ENCODE data around the gene RIMBP2.

The RIMBP2 gene

GRCh38 chr12:130633771-130634170, 82.3 kb downstream of the RIMBP2 start:
- no peak for DNase-seq (ENCODE audit: low read depth in 2 of 2)

GRCh38 chr12:130632642-130633041, 83.5 kb downstream of the RIMBP2 start:
- DNase-seq (ENCODE audit: low read depth in 2 of 2) = no peak

- DNase-seq (ENCODE audit: low read depth in 2 of 2) = no peak
Measured at GRCh38 chr12:130628304-130628703, 87.8 kb downstream of the RIMBP2 start.

- DNase-seq (ENCODE audit: low read depth in 2 of 2) = no peak
Measured at GRCh38 chr12:130627175-130627574, 88.9 kb downstream of the RIMBP2 start.

- no peak for DNase-seq (ENCODE audit: low read depth in 2 of 2)
Measured at GRCh38 chr12:130626601-130627000, 89.5 kb downstream of the RIMBP2 start.

DNA sequence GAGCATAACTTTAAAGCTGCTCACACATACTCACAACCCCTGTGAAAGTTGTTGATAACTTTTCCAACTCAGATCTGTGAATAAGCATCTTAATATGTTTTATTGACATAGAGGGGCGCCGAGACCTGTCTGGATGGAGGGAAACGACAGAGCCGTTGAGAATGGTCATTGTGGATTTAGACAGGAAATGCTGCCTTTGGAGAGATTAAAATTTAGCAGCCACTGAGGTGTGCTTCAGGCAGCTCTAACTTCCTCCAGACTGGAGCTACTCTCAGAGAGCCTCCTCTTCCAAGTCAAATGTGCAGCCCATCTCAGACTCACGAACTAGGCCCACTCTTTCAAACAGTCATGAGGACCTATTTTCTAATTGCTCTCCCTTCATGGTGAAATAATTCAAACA, 90.9 kb downstream of the RIMBP2 start:
- no peak for DNase-seq (ENCODE audit: low read depth in 2 of 2)

- no peak for DNase-seq (ENCODE audit: low read depth in 2 of 2)
Measured at GRCh38 chr12:130622803-130623202, 93.3 kb downstream of the RIMBP2 start.

DNA sequence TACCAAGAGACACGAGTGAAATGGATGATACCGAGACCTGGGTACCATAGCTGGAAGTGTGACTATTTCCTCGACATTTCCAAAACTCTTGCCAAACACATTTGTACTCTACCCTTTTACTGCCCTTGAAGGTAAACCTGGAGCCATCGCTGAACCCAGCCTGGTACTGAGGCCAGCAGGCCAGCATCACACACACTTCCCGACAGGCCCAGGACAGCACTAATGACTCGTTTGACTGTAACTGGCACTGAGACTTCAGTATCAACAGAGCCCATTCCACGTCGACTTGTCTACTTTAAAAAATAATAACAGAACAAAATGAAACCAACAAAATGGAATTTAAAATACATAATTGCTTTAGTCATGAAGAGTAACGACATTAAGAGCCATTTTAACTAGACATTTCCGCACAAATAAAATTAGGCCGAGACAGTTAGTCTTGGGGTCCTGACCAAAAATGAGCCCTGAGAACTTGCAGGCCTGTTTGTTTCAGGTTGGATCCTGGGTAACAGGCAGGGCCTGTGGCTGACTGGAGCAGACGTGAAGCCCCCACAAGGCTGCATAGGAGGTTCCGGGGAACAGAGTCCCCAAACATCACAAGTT, 94.3 kb downstream of the RIMBP2 start:
- no peak for DNase-seq (ENCODE audit: low read depth in 2 of 2)

DNA sequence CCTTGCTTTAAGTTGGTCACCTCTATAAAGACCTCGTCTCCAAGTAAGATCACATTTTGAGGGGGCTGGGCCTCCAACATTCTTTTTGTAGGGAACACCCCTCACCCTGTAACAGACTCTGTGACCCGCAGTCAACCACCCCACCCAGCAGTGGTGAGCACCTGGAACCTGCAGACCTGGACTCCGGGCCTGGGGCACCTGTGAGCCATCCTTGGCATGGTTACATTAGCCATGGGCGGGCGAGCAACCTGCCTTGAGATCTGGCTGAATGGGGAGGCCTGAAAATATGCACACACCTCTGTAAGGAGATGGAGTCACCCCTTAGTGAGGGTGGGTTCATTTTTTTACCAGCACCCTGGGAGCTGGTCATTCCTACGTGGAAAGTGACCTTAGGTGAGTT, 95.3 kb downstream of the RIMBP2 start:
- no peak for DNase-seq (ENCODE audit: low read depth in 2 of 2)

DNA sequence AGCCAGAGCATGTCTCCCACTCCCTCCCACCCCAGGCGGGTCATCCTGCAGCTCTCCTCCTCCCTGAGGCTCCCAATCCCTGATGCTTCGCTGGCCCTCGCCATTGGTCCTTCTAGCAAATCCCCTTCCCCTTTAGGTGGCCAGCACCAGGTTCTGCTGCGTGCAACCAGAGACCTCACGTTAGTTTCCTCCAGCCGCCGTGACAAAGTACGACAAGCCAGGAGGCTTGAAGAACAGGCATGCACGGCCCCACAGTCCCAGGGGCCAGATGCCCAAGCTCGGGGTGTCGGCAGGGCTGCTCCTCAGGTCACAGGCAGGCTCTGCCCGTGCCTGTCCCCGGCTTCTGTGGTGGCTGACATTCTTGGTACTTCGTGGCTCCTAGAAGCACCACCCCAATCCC, 95.8 kb downstream of the RIMBP2 start:
- no peak for DNase-seq (ENCODE audit: low read depth in 2 of 2)

- DNase-seq (ENCODE audit: low read depth in 2 of 2) = no peak
Measured at GRCh38 chr12:130619385-130620001, 96.6 kb downstream of the RIMBP2 start.

DNA sequence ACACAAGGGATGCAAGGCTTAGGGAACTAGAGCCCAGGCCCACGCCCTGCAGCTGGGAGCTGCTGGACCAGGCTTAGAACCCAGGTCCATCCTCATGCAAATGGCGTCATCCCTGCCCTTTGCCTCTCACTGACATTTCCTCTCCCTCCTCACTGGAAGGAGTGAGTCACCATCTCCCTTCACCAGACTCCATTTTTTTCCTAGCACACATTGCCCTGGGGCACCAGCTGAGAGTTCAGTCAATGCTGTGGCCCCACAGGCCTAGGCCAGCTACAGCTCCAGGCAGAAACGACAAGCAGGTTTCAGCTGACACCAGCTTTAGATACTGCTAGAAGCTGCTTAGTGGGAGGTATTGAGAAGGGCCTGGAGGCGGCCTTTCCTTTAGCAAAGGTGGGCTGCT, 98.9 kb downstream of the RIMBP2 start:
- no peak for DNase-seq (ENCODE audit: low read depth in 2 of 2)

DNA sequence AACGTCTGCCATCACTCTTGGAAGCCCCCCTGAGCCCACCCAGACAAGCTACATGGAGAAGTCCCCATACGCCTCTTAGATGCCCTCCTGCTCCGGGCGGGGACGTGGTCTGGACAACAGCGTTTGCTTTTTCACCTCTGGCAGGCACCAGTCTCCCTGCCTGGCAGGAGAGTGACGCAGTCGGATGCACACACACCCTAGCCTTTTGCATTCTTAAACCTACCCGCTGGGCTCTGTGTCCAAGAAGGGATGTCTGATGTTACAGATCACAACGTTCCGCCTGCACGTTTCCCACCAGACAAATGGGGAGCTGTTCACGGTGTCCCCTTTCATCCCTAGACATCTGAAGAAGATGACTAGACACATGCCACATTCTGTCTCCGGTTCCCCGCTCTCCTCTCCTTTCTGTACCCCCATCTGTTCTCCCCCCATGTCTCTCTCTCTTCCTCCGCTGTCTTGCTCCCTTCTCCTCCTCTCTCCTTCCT, 100.2 kb downstream of the RIMBP2 start:
- no peak for DNase-seq (ENCODE audit: low read depth in 2 of 2)

DNA sequence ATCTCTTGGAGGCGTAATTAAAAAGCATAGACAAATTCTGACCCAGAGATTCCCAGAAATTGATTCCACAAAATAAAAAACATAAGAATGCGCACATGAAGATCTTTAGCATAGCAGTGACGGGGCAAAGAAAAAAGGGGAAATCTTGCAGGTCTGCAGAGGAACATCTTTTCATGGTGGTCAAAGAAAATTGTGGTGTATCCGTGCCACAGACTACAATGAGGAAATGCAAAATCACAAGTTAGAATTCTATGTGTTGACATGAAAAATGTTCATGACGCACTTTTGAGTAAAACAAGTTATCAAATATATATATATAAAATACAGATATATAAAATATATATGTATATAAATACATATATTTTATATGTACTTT, 101.6 kb downstream of the RIMBP2 start:
- DNase-seq (ENCODE audit: low read depth in 2 of 2) = no peak

GRCh38 chr12:130613831-130614529, 102.1 kb downstream of the RIMBP2 start:
- no peak for DNase-seq (ENCODE audit: low read depth in 2 of 2)

GRCh38 chr12:130613131-130613530, 103.0 kb downstream of the RIMBP2 start:
- DNase-seq (ENCODE audit: low read depth in 2 of 2) = no peak

DNA sequence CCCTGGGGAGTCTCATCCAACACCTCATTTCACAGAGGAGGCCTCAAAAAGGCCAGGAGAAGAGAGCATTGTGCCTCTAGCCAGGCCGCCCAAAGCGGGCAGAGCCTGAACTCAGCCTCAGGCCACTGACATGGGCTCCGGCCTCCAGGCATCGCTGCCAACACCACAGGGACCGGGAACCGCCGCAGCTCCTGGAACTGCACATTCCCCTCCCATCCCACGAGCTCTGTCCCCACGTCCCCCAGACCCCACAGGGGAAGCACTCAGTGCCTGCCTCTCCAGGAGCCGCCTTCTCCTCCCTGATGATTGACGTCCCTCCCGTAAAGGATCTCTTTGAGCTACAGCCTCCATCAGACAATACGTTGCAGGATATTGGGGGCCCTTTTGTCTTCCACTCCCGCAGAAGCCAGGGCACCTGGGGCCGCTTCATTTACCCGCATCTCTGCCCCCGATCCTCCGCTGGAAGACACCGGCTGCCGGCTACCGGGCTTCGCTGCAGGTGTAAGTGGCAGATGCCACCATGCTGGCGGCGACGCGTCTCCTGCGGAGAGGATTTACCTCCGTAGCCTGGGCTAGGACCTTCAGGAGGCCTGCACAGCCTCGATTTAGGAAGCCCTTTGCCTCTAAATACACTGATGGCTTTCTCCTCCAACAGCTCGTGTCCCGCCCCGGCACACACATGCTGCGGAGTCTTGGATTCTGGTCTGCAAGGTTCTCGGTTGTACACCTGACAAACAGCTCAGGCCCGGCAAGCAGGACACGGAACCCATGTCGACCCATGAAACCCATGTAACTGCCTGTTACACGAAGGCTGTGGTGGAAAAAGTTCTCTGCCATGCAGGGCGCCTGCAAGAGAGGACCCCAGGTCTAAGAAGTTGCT, 104.8 kb downstream of the RIMBP2 start:
- no peak for DNase-seq (ENCODE audit: low read depth in 2 of 2)

DNA sequence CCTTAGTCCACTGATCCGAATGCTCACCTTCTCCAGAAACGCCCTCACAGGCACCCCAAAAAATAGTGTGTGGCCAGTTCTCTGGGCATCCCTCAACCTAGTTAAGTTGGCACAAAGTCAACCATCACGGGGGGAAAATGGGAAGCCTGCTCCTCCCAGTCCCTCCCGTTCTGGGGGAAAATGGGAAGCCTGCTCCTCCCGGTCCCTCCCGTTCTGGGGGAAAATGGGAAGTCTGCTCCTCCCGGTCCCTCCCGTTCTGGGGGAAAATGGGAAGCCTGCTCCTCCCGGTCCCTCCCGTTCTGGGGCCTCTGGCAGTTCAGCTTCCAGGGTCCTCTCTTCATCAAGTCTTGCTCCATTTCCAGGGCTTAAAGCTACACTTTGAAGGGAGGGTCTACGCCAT, 106.1 kb downstream of the RIMBP2 start:
- DNase-seq (ENCODE audit: low read depth in 2 of 2) = no peak

GRCh38 chr12:130608831-130609230, 107.3 kb downstream of the RIMBP2 start:
- DNase-seq (ENCODE audit: low read depth in 2 of 2) = no peak

DNA sequence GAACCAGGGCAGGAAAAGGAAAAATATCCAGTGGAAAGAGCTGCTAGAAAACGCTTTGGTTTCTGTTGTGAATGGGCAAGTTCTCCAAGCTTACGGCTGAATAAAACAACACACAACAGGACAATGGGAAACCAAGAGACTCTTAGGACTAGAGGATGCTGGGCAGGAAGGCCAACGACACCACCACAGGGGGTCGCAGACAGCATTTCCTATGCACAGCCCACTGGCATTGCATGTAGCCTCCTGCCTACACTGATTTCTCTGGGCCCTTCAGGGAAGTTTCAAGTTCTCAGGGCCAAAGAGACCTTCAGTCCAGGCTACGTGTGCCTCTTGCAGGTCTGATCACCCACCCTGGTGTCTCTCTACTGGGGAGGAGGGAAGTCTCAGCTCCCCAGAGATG, 108.0 kb downstream of the RIMBP2 start:
- DNase-seq (ENCODE audit: low read depth in 2 of 2) = no peak

GRCh38 chr12:130606231-130606630, 109.9 kb downstream of the RIMBP2 start:
- no peak for DNase-seq (ENCODE audit: low read depth in 2 of 2)

DNA sequence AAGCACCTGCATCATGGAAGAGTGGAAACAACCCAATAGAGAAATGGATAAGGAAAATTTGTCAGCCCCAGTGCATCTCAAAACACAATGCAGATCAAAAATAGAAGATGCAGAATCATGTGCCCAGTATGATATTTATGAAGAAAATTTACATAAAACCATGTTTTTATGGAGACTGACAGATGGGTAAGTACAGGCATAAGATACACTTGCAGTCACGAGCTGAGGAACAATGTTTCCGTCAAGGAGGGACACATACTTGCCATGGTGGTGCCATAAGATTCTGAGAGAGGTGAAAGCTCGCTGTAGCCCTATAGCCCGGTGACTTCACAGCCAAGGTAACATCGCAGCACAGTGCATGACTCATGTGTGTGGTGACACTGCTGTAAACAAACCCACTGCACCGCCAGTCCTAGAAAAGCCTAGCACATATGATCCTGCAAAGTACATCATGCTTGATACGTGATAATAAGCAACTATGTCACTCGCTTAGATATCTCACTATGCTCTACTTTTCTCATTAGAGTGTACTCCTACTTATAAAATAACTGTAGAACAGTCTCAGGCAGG, 112.6 kb downstream of the RIMBP2 start:
- DNase-seq (ENCODE audit: low read depth in 2 of 2) = no peak
